C4-2B (cell line): Measurements from ENCODE around the gene ZNF778.

ENCODE experiments used
- H3K27ac ChIP-seq: fragments of 450-650 bp; 2 replicates; pipeline ENCODE4 v1.5.1; 2017
- ZFX ChIP-seq: fragments of 450-650 bp; IDR thresholded peaks from 2 replicates; pipeline ENCODE4 v1.6.1; 2017
- TF ChIP-seq, protein P1 (sequence below): fragments of 450-650 bp; conservative IDR thresholded peaks from 2 replicates; pipeline ENCODE4 v1.5.1; 2017; ENCODE audit warnings: mild to moderate bottlenecking

Gene ZNF778

DNA sequence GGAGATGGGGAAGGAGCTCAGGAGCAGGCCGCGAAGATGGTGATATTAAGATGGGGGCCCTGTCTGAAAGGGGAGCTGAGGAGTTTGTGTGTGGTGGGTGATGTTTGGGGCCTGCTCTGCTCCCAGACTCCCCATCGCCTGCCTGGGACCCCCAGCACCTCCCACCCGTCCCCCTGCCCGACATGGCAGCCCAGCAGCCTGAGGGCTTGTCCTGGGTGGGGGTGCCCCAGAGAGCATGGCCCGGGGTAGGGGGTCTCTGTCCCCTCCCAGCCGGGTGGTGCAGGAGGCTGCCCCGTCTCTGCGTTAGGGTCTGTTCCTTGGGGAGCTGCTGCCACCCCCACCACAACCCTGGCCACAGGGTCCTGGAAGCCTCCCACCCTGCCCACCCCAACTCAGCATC lies 40.8 kb upstream of the ZNF778 start:
- TF ChIP-seq, protein P1, sequence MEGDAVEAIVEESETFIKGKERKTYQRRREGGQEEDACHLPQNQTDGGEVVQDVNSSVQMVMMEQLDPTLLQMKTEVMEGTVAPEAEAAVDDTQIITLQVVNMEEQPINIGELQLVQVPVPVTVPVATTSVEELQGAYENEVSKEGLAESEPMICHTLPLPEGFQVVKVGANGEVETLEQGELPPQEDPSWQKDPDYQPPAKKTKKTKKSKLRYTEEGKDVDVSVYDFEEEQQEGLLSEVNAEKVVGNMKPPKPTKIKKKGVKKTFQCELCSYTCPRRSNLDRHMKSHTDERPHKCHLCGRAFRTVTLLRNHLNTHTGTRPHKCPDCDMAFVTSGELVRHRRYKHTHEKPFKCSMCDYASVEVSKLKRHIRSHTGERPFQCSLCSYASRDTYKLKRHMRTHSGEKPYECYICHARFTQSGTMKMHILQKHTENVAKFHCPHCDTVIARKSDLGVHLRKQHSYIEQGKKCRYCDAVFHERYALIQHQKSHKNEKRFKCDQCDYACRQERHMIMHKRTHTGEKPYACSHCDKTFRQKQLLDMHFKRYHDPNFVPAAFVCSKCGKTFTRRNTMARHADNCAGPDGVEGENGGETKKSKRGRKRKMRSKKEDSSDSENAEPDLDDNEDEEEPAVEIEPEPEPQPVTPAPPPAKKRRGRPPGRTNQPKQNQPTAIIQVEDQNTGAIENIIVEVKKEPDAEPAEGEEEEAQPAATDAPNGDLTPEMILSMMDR = no peak
- no peak for TF ChIP-seq ZFX
- no peak overlapping the region for H3K27ac ChIP-seq

DNA sequence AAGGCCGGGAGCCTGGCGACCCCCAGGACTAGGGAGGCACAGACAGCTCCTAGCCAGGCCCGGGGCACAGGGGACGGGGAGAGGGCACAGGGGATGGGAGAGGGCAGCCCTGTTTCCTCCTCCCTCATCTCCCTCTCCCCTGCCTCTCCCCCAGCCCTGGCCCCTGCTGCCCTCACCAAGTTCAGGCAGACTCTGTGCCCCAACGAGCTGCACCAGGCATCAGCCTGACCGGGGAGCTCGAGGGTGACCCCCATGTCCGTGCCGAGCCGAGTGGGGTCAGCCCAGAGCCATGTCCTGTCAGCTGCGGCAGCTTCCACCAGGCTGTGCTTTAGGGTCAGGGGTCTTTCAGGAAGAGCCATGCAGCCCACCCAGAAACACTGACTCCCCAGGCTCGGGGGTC lies 40.0 kb upstream of the ZNF778 start:
- TF ChIP-seq, protein P1 = no peak
- no peak for TF ChIP-seq ZFX
- H3K27ac ChIP-seq = no peak overlapping the region

DNA sequence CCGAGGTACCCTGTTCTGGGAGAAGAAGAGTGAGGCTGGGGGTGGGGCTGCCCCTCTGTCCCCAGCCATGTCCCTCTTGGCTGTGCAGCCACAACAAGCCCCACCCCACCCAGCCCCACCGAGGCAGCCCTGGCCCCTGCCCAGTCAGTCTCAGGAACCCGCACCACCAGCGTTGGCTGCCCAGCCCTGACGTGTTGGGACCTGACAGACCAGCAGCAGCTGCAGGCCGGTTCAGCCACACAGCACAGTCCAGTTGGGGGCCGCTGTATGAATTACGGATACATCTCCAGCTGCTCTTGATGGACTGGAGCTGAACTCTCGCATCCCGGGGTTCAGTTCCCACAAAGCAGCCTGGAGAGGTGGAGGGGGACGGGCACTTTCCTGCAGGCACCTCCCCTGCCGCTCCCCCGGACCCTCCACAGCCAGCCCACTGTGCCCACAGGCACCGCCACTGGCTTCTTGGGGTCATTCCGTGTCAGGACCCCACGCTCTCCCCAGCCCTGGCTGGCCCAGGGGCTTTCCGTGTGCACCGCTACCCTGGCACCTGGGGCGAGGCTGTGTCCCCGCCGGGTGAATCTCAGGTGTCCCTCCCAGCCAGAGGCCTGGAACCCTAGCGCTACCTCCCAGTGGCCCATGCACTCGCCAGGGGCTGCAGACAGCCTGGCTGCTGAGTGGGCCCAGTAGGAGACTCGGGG lies 38.9 kb upstream of the ZNF778 start:
- H3K27ac ChIP-seq = no peak overlapping the region
- no peak for TF ChIP-seq ZFX
- TF ChIP-seq, protein P1 = no peak

DNA sequence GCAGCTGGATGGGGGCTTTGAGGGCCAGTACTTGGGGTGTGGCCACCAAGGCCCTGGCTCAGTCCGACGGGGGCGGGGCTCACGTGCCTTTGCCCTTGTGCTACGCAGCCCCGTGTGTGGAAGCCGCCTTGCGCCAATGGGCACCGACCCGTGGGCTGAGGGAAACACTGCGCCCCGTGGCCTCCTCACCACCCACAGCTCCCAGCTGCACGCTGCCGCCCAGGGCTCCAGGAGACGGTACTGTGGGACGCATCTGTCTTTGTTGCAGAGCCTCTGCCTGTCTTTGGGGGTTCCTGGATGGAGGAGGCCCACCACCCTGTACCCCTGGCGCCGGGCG lies 38.4 kb upstream of the ZNF778 start:
- TF ChIP-seq, protein P1 = no peak
- TF ChIP-seq ZFX = no peak
- H3K27ac ChIP-seq = no peak overlapping the region

DNA sequence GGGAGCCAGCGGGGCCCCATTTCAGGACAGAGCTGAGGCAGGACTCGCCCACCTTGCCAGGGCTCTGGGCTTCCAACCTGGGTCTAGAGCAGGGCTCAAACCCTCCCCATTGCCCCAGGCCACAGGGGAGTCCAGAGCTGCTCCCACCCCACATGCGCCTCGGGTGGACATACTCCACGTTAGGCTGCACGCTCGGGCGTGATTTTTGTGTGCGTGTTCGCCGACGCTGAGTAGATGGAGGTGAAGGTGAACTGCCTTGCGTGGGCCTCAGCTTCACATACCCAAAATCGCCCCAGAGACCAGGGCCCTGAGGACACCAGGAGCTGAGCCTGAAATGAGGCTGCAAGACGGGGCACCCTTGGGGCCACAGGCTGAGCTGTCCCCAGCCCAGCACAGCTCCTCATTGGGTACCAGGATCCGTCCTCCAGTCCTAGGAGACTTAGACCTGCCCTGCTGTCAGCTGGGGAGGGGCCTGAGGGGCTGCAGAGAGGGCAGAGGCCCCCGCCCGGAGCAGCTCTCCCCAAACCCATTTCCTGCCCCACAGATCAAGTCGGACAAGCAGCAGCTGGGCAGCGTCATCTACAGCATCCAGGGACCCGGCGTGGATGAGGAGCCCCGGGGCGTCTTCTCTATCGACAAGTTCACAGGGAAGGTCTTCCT lies 37.7 kb upstream of the ZNF778 start:
- no peak overlapping the region for H3K27ac ChIP-seq
- TF ChIP-seq, protein P1 = no peak
- TF ChIP-seq ZFX = no peak

DNA sequence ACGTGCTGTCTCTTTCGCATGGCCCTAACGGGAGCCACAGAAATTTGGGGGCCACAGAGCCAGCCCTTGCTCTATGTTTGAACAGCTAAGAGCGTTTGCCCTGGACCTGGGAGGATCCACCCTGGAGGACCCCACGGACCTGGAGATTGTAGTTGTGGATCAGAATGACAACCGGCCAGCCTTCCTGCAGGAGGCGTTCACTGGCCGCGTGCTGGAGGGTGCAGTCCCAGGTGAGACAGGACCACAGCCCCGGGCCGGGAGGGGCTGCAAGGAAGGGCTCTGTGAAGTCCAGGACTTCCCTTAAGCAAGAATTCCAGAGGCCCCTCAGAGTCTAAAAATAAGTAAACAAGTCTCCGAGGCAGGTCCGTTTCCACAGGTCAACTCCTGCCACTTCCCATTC lies 34.0 kb upstream of the ZNF778 start:
- no peak overlapping the region for H3K27ac ChIP-seq
- TF ChIP-seq ZFX = no peak
- TF ChIP-seq, protein P1 = no peak

DNA sequence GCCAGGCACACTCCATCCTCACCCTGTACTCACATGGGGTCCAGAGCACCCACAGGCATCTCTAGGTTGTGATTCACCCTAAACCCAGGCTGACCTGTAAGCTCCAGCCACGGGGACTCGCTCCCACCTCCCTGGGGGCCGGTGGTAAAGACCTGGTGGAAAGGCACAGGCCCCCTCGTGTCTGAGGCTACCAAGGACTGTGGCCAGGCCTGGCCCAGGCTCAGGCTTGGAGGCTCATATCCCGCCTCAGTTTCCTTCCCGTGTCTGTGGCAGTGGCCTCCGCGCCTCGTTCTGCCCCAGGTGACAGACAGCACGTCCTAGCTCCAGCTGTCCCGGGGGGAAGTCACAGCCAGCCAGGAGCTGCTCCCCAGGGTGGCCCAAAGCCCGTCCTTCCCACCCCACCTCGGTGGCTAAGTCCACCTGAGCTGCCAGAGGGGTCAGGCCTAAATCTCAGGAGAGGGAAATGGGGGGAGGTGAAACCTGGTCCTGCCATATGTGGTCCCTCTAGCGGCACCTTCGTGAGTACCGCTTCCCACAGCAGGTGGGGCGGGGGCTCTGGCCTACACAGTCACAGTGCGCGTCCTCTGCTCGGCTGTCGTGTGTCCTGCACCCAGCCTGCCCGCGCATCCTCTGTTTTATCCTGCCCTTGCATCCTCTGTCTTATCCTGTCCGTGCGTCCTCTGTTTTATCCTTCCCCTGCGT lies 33.4 kb upstream of the ZNF778 start:
- H3K27ac ChIP-seq = no peak overlapping the region
- no peak for TF ChIP-seq ZFX
- TF ChIP-seq, protein P1 = no peak
